Activated CD4-positive, alpha-beta memory T cell treated with anti-CD3 and anti-CD28 coated beads, Interleukin-2, amount 10 ng/mL, durations not matched to agents 7 days and 5 days (primary cell): ENCODE results near the gene ARHGAP10. TPM values are rescaled to one million over a fixed set of nuclear protein-coding genes. Genes with fewer than 3 reads are reported as not detected.

ENCODE experiments used
- CTCF ChIA-PET: fragments of 350-600 bp; sonication (Branson Sonifier 250); formaldehyde crosslinking; loops from one replicate; lab custom pipeline; 2021; ENCODE audit warnings: antibody characterized with exemption, inconsistent platforms; lab: Charles Lee
- POLR2A ChIA-PET: fragments of 350-600 bp; sonication (Branson Sonifier 250); formaldehyde crosslinking; loops from one replicate; lab custom pipeline; 2021; ENCODE audit warnings: antibody characterized with exemption; lab: Charles Lee
- DNase-seq: peaks from one replicate; pipeline ENCODE4 v3.0.0-alpha.2; 2020
- H3K27ac Mint-ChIP-seq: one replicate; pipeline ENCODE4 v1.8.0; 2021; ENCODE audit warnings: mild to moderate bottlenecking, mixed read lengths
- H3K27me3 Mint-ChIP-seq: one replicate; pipeline ENCODE4 v1.8.0; 2021; ENCODE audit warnings: mixed read lengths
- H3K36me3 Mint-ChIP-seq: one replicate; pipeline ENCODE4 v1.8.0; 2021; ENCODE audit warnings: low read depth, mixed read lengths
- H3K4me1 Mint-ChIP-seq: one replicate; pipeline ENCODE4 v1.8.0; 2021; ENCODE audit warnings: mixed read lengths
- H3K4me3 Mint-ChIP-seq: one replicate; pipeline ENCODE4 v1.8.0; 2021; ENCODE audit warnings: mild to moderate bottlenecking, mixed read lengths
- H3K9me3 Mint-ChIP-seq: one replicate; pipeline ENCODE4 v1.8.0; 2021; ENCODE audit warnings: mixed read lengths
- total RNA-seq, 2 experiments: library from RNA; stranded (reverse); gene quantifications; one replicate each; pipeline ENCODE4 v1.2.3, GENCODE V29; 2021

Gene ARHGAP10
- total RNA-seq, 2 experiments from 2014 or later: 19.7 to 22.2 TPM

DNA sequence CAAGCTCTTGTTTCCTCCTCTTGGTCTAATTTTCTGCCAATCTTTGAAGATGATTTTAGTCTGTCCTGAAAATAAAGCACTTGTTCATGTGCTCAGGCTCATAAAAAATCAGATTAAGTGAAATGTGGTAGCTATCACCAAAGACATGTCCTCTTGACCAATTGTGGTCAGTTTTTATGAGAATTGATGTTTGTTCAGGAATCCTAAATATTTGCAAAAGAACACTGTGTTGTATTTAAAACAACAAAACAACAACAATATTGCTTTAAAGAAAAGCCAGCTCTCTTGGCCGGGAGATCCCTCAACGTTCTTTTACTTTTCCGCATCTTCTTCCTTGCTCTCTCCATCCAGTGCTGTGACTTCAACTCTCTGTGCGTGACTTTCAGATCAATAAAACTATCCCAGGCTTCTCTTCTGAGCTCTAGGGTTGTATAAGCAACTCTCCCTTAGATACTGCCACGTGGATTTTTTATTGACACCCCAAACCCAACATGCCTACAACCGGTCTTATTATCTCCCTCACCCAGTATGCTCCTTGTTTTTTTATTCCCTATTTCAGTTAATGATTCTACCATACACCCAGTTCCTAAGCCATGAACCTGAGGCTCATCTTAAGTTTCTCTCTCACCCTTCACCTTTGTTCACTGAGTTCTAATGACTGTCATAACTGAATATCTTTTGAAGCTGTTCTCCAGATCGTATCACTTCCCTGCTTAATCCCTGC is 309.9 kb downstream of the ARHGAP10 start:
- DNase-seq: no peak
- Mint-ChIP-seq H3K36me3 (no peaks in the 10 kb centered on the region), H3K4me3 (no peak overlapping the region), H3K27me3 (no peaks in the 10 kb centered on the region), H3K4me1 (peaks cover 10% of the 10 kb centered on the region), H3K27ac (no peak overlapping the region), H3K9me3 (peaks cover 3% of the 10 kb centered on the region)
- ChIA-PET CTCF (no interaction called here), POLR2A (no interaction called here)

DNA sequence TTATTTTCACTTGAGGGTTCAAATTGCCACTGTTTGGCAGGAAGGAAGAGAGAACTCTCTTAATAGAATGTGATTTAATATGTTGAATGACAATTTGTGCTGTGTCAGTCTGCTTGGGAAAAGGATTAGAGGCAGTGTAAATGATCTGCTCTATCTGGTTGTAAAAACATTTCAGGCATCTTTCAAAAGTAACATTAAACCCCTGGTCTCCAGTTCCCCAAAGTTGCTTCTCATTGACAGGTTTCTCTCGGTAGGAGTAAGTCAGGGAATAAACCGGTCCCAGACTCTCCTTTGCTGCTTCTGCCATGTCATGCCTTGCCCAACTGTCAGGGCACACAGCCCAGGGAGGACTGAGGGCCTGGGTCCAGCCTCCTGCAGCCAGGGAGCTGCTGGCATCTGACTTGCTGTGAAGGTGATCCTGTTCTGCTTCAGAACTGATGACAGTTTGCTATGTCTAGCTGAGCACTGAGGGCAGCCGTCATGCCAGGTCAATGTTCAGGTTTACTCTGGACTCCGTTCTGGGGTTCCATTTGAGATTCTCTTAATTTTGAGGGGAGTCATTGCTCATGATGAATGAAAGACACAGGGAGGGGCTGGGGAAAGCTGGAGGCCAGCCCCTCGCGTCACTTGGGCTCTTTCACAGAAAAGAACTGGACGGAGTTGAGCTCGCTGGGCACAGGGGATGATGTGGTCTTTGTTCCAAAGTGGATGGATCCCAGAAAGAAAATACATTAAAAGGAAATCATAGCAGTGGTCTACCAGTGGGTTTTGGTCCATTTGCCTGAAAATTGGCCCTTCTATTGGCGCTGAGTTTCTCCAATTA is 312.4 kb downstream of the ARHGAP10 start:
- POLR2A ChIA-PET: interaction anchor here (1.2 kb wide), 1 partner anchor 398 kb away, joined by 4 read pairs; the partner anchor contains the start of gene NR3C2
- H3K27ac Mint-ChIP-seq: no peak overlapping the region
- H3K36me3 Mint-ChIP-seq: peaks cover 15% of the 10 kb centered on the region
- H3K4me3 Mint-ChIP-seq: no peak overlapping the region
- CTCF ChIA-PET: interaction anchor here (1.6 kb wide), 1 partner anchor 15 kb away, joined by 3 read pairs; no protein-coding TSS in a partner anchor
- H3K27me3 Mint-ChIP-seq: no peaks in the 10 kb centered on the region
- peaks cover 8% of the 10 kb centered on the region for H3K4me1 Mint-ChIP-seq
- H3K9me3 Mint-ChIP-seq: no peaks in the 10 kb centered on the region
- no peak for DNase-seq

DNA sequence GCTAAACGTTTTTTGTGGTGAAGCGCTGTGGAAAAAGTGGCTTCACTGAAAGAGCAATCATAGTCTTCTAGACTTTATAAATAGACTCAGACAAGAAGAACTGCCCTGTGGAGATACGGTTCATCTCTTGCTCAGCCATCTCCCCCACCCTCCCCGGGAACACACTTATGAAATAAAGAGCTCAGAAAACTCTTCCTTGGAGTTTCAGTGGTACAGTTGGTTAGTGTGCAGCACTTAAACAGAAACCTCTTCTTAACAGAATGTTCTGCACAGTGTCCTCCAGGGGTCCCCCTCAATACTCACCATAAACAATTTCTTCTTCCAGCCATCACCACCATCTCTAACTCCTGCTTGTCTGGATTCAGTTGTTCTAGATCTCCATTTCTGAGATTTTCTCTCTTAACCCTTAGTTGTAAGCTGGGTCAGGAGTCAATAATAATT is 313.0 kb downstream of the ARHGAP10 start:
- POLR2A ChIA-PET: interaction anchor here (1.2 kb wide), 1 partner anchor 397 kb away, joined by 4 read pairs; the partner anchor contains the start of gene NR3C2
- CTCF ChIA-PET: interaction anchor here (0.6 to 1.6 kb wide), 2 partner anchors 14 to 617 kb away, joined by 3 read pairs; no protein-coding TSS in a partner anchor
- H3K27me3 Mint-ChIP-seq: no peaks in the 10 kb centered on the region
- H3K9me3 Mint-ChIP-seq: no peaks in the 10 kb centered on the region
- H3K36me3 Mint-ChIP-seq: peaks cover 17% of the 10 kb centered on the region
- peaks cover 8% of the 10 kb centered on the region for H3K4me1 Mint-ChIP-seq
- DNase-seq: no peak
- H3K4me3 Mint-ChIP-seq: no peak overlapping the region
- H3K27ac Mint-ChIP-seq: no peak overlapping the region

DNA sequence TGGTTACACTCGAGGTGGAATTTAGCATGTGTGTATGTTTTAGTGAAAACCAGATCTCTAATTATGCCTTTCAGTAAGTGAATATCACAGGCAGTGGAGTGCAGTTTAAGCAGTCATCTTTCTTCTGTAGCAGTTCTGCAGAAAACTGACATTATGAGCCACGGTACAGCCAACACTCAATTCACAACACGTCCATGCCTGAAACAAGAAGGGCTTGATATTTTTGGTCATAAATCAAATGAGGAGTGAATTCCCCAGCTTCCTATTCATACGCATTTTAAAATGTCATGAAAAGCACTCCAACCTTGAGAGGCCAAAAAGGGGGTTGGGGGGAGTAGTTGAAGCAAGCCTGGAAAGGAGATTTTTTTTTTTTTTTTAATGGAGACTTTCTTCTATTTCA is 316.7 kb downstream of the ARHGAP10 start:
- peaks cover 39% of the 10 kb centered on the region for H3K4me1 Mint-ChIP-seq
- no peak for DNase-seq
- no peak overlapping the region for H3K4me3 Mint-ChIP-seq
- ChIA-PET POLR2A (no interaction called here), CTCF (no interaction called here)
- no peaks in the 10 kb centered on the region for H3K9me3 Mint-ChIP-seq
- H3K27me3 Mint-ChIP-seq: no peaks in the 10 kb centered on the region
- no peak overlapping the region for H3K27ac Mint-ChIP-seq
- peaks cover 21% of the 10 kb centered on the region for H3K36me3 Mint-ChIP-seq

DNA sequence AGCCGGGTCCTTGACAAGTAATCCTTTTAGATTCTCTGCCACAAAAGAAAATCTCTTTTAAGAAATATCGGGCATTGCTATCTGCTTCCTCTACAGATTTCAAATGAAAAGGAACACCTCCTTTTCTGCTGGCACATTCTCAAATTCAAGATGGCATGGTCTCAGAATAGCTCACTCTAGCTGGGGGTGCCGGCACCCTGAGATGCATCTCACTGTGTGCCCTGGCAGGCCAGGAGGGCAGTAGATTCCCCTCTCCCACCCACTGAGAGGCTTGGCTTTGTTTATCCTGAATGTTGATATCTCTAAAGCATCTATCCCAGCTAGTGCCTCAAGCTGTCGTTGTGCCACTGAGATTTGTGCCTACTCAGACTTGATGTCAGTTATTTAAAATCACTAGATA is 319.5 kb downstream of the ARHGAP10 start:
- Mint-ChIP-seq H3K4me1 (peaks cover 55% of the 10 kb centered on the region), H3K36me3 (peaks cover 28% of the 10 kb centered on the region), H3K27me3 (no peaks in the 10 kb centered on the region), H3K9me3 (no peaks in the 10 kb centered on the region), H3K27ac (peak overlapping the region; percentile 68), H3K4me3 (no peak overlapping the region)
- ChIA-PET POLR2A (interaction anchor here (1.1 kb wide), 1 partner anchor 14 kb away, joined by 3 read pairs; no protein-coding TSS in a partner anchor), CTCF (interaction anchor here (0.9 kb wide), 1 partner anchor 22 kb away, joined by 3 read pairs; no protein-coding TSS in a partner anchor)
- DNase-seq: no peak

DNA sequence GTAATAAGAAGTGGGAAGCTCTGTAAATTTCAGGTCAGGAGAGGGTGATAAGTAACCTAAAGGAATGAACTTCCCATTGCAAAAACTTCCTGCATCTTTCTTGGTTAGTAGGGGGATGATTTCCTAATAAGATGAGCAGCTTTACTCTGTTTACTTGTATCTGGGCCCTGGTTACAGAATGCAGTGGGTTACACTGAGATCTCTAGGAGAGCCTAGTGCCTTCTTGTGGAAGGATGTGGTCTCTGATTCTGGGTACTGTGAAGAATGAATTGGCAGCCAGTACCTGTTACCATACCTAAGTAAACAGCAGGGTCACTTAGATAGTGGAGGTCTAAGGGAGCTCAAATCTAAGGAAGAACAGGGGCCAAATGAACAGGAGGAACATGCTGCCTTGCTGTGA is 320.6 kb downstream of the ARHGAP10 start:
- no peaks in the 10 kb centered on the region for H3K27me3 Mint-ChIP-seq
- H3K4me1 Mint-ChIP-seq: peaks cover 66% of the 10 kb centered on the region
- H3K27ac Mint-ChIP-seq: peak overlapping the region; percentile 68
- ChIA-PET POLR2A (interaction anchor here (0.7 to 5.8 kb wide), 8 partner anchors 8 to 1981 kb away, joined by 3 to 40 read pairs (median 6); partner anchors contain the start of genes ARHGAP10 and NR3C2), CTCF (interaction anchor here (0.8 to 1.3 kb wide), 3 partner anchors 9 to 70 kb away, joined by 3 to 4 read pairs (median 3); no protein-coding TSS in a partner anchor)
- DNase-seq: peak; percentile 53
- peaks cover 21% of the 10 kb centered on the region for H3K36me3 Mint-ChIP-seq
- no peaks in the 10 kb centered on the region for H3K9me3 Mint-ChIP-seq
- H3K4me3 Mint-ChIP-seq: no peak overlapping the region

DNA sequence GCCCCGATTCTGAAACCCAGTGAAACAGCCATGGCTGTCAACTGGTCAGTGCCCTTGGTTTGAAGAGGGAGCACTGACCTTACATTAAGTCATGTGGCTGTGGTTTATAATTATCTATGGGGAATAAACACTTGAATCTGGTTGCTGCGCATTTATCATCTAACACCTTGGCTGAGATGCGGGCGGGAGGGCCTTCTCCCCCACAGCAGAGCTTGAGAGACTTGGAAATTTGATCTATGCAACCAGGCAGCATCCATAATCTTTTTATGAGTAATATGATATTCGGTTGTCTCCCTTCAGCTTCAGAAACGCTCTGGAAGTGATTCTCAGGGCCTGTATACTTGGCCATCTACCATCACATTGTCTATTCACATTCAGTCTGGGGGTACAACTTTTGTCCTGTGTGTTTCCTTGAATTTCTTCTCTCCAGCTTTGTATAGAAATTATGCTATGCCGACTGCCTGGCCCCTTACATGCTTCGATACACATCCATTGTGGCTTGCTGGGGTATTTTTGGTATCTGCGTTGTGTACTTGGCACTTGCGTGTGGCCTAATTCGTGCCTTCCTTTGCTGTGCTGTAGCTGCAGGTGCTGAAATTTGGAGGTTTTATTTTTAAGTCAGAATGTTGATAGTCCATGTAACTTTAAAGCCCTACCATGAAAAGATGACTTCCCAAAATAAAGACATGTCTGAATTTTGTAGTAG is 321.6 kb downstream of the ARHGAP10 start:
- Mint-ChIP-seq H3K36me3 (peaks cover 16% of the 10 kb centered on the region), H3K4me1 (peaks cover 76% of the 10 kb centered on the region), H3K27ac (peak overlapping the region; percentile 50), H3K4me3 (no peak overlapping the region), H3K27me3 (no peaks in the 10 kb centered on the region), H3K9me3 (no peaks in the 10 kb centered on the region)
- DNase-seq: no peak
- ChIA-PET POLR2A (interaction anchor here (1.1 to 5.8 kb wide), 4 partner anchors 109 to 390 kb away, joined by 3 to 40 read pairs (median 7); partner anchors contain the start of genes ARHGAP10 and NR3C2), CTCF (no interaction called here)

DNA sequence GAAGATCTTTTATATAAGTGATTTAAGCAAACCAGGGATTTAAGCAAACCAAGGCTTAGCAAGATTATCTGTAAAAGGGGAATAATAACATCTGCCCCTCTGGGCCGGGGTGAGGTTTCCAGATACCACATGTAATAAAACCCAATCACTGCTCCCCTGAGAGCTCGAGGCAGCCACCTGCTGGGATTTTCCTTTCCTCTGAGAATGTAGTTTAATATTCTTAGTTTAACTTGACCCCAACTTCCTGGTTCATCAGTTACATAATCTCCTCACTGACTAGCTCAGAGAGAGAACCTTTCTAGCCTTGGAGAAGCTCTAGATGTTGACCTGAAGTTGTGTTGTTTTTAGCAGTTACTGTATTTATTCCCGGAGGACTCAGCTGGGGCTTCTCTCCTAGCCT is 322.4 kb downstream of the ARHGAP10 start:
- Mint-ChIP-seq H3K27me3 (no peaks in the 10 kb centered on the region), H3K4me1 (peaks cover 84% of the 10 kb centered on the region), H3K27ac (peak overlapping the region; percentile 31), H3K36me3 (peaks cover 13% of the 10 kb centered on the region), H3K9me3 (no peaks in the 10 kb centered on the region), H3K4me3 (no peak overlapping the region)
- POLR2A ChIA-PET: interaction anchor here (1.2 to 5.8 kb wide), 2 partner anchors 110 to 389 kb away, joined by 3 to 40 read pairs; partner anchors contain the start of gene NR3C2
- DNase-seq: no peak
- CTCF ChIA-PET: no interaction called here

DNA sequence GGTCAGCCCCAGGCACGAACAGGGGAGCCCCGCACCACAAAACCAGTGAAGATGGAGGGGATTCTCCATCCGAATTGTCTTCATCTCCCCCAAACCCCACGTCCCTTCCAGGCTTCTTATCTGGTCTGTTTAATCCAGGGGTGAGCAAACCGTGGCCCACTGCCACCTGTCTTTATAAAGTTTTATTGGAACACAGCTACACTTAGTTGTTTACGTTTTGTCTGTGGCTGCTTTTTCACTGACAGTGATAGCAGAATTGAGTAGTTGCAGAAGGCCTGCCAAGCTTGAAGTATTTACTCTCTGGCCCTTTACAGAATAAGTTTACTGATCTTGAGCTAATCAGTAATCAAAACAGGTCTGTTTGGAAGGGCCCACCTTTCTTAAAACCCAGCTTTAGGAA is 324.0 kb downstream of the ARHGAP10 start:
- Mint-ChIP-seq H3K36me3 (peaks cover 12% of the 10 kb centered on the region), H3K27me3 (no peaks in the 10 kb centered on the region), H3K27ac (peak overlapping the region; percentile 24), H3K9me3 (no peaks in the 10 kb centered on the region), H3K4me3 (no peak overlapping the region), H3K4me1 (peaks cover 91% of the 10 kb centered on the region)
- POLR2A ChIA-PET: interaction anchor here (1.5 to 5.8 kb wide), 3 partner anchors 112 to 387 kb away, joined by 6 to 40 read pairs (median 7); partner anchors contain the start of genes NR3C2 and PRMT9
- no peak for DNase-seq
- CTCF ChIA-PET: no interaction called here

DNA sequence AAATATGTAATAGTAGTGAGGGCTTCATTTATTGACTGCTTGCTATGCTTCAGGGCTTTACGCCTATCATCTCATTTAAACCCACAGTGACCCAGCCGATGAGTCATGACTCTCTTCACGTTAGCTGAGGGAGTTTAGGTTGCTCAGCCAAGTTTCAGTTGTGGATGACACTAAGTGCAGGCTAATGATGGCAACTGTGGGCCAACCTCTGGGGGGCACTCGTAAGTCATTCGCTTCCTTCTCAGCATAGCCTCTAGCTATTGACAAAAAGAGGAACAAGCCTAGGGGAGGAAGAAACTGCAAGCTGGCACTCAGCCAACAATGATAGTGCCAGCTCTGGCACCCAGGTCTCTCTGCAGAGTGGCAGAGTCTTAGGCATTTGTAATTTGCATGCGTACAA is 325.0 kb downstream of the ARHGAP10 start:
- DNase-seq: peak; percentile 85
- H3K4me3 Mint-ChIP-seq: no peak overlapping the region
- no peaks in the 10 kb centered on the region for H3K27me3 Mint-ChIP-seq
- H3K27ac Mint-ChIP-seq: peak overlapping the region; percentile 68
- H3K4me1 Mint-ChIP-seq: peaks cover 90% of the 10 kb centered on the region
- peaks cover 12% of the 10 kb centered on the region for H3K36me3 Mint-ChIP-seq
- no peaks in the 10 kb centered on the region for H3K9me3 Mint-ChIP-seq
- ChIA-PET POLR2A (interaction anchor here (1.5 to 5.8 kb wide), 3 partner anchors 113 to 386 kb away, joined by 6 to 40 read pairs (median 7); partner anchors contain the start of genes NR3C2 and PRMT9), CTCF (interaction anchor here (1.0 to 1.3 kb wide), 3 partner anchors 95 to 365 kb away, joined by 3 read pairs; no protein-coding TSS in a partner anchor)

DNA sequence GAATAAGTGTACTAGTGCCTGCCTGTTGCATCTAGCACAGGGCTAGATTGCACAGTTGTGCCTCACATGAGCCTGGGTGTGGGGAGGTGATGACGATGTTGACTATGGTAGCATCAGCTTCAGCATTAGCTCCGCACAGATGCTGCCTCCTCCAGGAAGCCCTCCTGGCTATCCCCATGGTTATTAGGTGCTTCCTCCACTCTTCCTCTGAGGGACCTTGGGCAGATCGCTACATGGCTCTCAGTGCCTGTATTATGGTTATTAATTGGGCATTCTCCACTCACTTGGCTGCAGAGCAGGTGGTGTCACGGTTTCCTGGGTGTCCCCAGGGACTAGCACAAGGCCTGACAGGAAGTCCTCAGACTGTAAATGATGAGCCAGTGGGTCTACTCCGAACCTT is 325.6 kb downstream of the ARHGAP10 start:
- ChIA-PET CTCF (interaction anchor here (1.0 to 1.3 kb wide), 2 partner anchors 114 to 364 kb away, joined by 3 read pairs; no protein-coding TSS in a partner anchor), POLR2A (interaction anchor here (1.5 to 5.8 kb wide), 3 partner anchors 114 to 386 kb away, joined by 6 to 40 read pairs (median 7); partner anchors contain the start of genes NR3C2 and PRMT9)
- no peak for DNase-seq
- Mint-ChIP-seq H3K27me3 (no peaks in the 10 kb centered on the region), H3K4me1 (peaks cover 87% of the 10 kb centered on the region), H3K9me3 (no peaks in the 10 kb centered on the region), H3K36me3 (peaks cover 12% of the 10 kb centered on the region), H3K27ac (peak overlapping the region; percentile 68), H3K4me3 (no peak overlapping the region)
